T47D (cell line): ENCODE data around the gene SULT1C4.
"Not testable (repeated sequence)": the region's sequence is repeated elsewhere in the genome, so short reads cannot be mapped to it uniquely, and the experiment has no call there.

Experiments
- DNase-seq, 2 experiments: peaks; one replicate each; pipeline versions ENCODE4 v3.0.0 to v3.0.0-alpha.2; 2011 to 2012; ENCODE audit warnings: low read depth in 1 of 2, low spot score in 1 of 2
- JUND ChIP-seq: IDR thresholded peaks from 2 replicates; pipeline ENCODE4 v1.6.1; 2012; ENCODE audit warnings: low read depth
- in situ Hi-C: cut with HindIII; loops from 2 replicates; pipeline ENCODE4 v1.10.0; 2016; ENCODE audit warnings: low sequenced_read_pairs, low pct_unique_long_range_greater_than_20kb

The SULT1C4 gene

GRCh38 chr2:108407864-108408729 lies 30.3 kb downstream of the SULT1C4 start:
- DNase-seq, result no peak
- in situ Hi-C loops, result no loop called here
- no peak for TF ChIP-seq JUND

- no peak for DNase-seq
- in situ Hi-C loops, result no loop called here
- no peak for TF ChIP-seq JUND
Observed at GRCh38 chr2:108409768-108410167, 32.0 kb downstream of the SULT1C4 start.

DNA sequence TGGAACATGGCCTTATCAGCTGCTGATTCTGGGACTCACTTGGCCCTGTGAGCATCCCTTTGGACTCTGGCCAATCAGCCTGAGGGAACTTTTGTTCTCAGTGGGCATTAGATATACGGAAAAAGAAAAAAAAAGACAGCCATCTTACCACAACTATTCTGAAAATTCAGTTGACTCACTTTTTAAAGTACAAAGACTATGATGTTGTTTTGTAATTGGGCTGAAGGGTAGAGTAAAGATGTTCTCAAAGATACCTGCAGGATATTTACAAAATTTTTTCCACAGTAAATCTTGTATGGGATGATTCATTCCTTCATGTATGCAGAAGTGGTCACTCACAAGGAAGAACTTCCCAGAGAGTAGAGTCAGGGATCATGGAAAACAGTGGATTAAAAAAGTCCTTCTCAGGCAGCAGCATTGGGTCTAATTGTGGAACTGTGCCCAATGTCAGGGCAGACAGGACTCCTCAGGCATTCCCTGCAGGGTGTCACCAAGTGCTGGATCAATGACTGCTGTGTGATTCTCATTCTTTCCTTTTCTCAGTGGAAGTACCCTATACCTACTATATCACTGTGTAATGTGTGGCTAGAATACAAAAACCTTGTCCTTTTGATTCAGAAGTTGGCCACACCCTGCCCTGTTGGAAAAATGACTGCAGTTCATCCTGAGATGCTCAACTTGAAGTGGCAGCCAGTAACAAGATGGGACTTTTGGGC lies 35.4 kb downstream of the SULT1C4 start:
- no peak for TF ChIP-seq JUND
- DNase-seq, result peak in 1 of 2 experiments; percentile 19
- in situ Hi-C loops, result no loop called here

- DNase-seq, result no peak
- in situ Hi-C loops, result no loop called here
Observed at GRCh38 chr2:108413711-108414095, 35.9 kb downstream of the SULT1C4 start.

GRCh38 chr2:108414256-108414876 lies 36.6 kb downstream of the SULT1C4 start:
- DNase-seq, result no peak
- TF ChIP-seq JUND, result no peak
- in situ Hi-C loops, result no loop called here

More at GRCh38 chr2:108413711-108414095, 35.9 kb downstream of the SULT1C4 start:
- no peak for TF ChIP-seq JUND

DNA sequence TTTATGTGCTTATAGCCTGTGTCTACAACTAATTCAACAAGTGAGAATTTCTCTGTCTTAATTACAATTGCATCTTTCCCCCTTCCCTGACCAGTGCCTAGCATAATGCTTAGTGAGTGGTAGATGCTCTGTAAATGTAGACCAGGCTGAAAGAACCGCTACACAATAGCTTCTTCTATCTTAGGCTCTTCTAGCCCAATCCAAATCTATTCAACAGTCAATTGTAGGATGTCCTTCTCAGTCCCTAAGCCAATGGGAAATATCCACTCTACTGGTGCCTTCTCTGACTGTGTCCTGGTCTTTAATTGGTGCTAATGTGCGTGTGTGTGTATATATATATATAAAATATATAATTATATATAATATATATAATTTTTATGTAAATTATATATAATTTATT lies 37.2 kb downstream of the SULT1C4 start:
- TF ChIP-seq JUND, result no peak
- DNase-seq, result no peak
- in situ Hi-C loops, result no loop called here

DNA sequence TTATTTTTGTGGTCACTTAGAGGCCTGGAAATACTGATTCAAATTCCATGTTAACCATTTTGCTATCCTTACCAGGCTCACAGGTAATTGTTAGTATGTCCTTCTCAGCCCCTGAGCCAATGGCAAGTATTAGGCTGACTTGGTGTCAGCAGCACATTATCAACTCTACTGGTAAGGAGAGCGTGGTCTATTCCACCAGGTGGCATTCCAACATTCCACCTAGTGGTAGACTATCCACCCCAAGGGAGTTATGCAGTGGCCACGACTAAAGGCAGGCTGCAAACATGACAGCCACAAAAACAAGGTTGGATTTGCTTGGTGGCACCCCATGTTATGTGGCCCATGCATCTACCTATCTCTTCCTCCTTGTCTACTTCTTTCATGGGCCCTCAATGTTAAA lies 39.5 kb downstream of the SULT1C4 start:
- no peak for TF ChIP-seq JUND
- in situ Hi-C loops, result no loop called here
- DNase-seq, result peak in 1 of 2 experiments; percentile 45

GRCh38 chr2:108418416-108418815 lies 40.7 kb downstream of the SULT1C4 start:
- no peak for TF ChIP-seq JUND
- in situ Hi-C loops, result no loop called here
- DNase-seq, result no peak

DNA sequence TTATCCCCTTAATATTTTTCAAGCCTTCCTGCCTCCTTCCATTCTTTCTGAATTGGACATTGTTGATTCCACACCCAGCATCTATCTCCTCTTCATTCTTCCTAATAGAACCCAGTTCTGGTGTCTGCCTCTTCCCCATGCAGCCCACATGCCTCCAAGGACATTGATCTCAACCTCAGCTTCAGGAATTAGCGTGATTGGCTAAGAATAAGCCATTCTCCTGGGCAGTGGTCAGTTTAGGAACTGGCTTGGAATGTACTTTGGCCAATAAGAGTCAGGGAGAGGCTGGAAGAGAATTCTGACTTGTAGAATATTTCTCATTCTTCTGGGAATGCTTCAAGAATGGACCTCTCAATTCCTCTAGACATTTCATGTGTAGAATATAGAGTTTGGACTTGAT lies 45.3 kb downstream of the SULT1C4 start:
- TF ChIP-seq JUND, result no peak
- in situ Hi-C loops, result no loop called here
- DNase-seq, result no peak

- DNase-seq, result no peak
- no peak for TF ChIP-seq JUND
- in situ Hi-C loops, result no loop called here
Observed at GRCh38 chr2:108423502-108424251, 45.9 kb downstream of the SULT1C4 start.

DNA sequence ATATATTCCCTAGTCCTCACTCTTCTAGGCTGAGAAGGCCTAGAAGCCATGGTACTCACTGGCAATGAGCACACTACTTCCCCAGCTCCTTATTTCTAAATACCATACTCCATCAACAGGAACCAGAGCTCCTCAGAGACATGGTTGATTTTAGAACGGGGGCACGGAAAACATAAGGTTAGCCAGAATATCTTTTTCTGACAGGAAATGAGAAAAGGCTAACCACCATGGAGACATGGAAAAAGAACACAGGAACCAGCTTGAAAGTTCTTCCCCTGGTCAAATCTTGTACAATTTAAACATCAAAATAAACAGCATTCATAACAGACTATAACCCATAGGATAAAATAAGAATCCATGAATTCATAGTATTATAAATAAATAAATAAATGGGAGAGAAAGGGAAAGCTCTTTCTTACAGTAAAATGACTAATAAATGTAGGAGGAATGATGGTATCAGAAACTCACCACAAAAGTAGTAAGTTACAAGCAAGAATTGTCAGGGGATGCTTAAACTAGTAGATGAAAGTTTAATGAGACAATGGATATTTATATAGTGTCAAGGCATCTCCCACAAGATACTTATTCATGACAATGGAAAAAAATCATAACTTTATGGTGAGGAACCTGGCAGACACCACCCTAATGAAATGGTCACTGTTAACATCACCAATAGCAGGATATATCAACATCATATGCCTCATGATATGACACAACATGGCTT lies 50.7 kb downstream of the SULT1C4 start:
- in situ Hi-C loops, result no loop called here
- no peak for TF ChIP-seq JUND
- DNase-seq, result no peak

GRCh38 chr2:108435578-108435977 lies 57.8 kb downstream of the SULT1C4 start:
- DNase-seq, in situ Hi-C loops: not testable (repeated sequence)
